OCI-LY7 (cell line): Measurements from ENCODE around the gene MUC3A. TPM values are rescaled to one million over a fixed set of nuclear protein-coding genes. Genes with fewer than 3 reads are reported as not detected.

ENCODE experiments used
- BruUV-seq: library from RNA; stranded (reverse); fragments of 400-500 nt; replicated peaks from 2 replicates; lab custom pipeline; 2021; lab: Mats Ljungman, UMichigan
- CTCF ChIA-PET: fragments of 300-600 bp; sonication (Branson Sonifier 250); formaldehyde crosslinking; loops from one replicate; lab custom pipeline; 2022; ENCODE audit warnings: antibody characterized with exemption; ENCODE audit not compliant: unreplicated experiment; lab: Charles Lee
- POLR2A ChIA-PET: fragments of 300-600 bp; sonication (Branson Sonifier 250); formaldehyde crosslinking; loops from one replicate; lab custom pipeline; 2022; ENCODE audit warnings: antibody characterized with exemption; lab: Charles Lee
- DNase-seq: peaks from one replicate; pipeline ENCODE4 v3.0.0-alpha.2; 2015; ENCODE audit warnings: low spot score
- H2AFZ ChIP-seq: fragments of 200-600 bp; sonication (generic), shearing (Covaris generic); 2 replicates; pipeline ENCODE4 v1.6.1; 2014; ENCODE audit warnings: mild to moderate bottlenecking, antibody characterized with exemption, low read length, moderate library complexity
- H3K27ac ChIP-seq: fragments of 200-600 bp; sonication (generic); 2 replicates; pipeline ENCODE4 v1.5.1; 2014; ENCODE audit warnings: mixed run types, low read depth, mild to moderate bottlenecking, moderate library complexity, low read length, inconsistent platforms; ENCODE audit not compliant: poor library complexity, severe bottlenecking
- H3K36me3 ChIP-seq: fragments of 200-600 bp; sonication (generic); 2 replicates; pipeline ENCODE4 v1.6.1; 2014; ENCODE audit warnings: mild to moderate bottlenecking, antibody characterized with exemption, low read length, moderate library complexity, mixed read lengths; ENCODE audit not compliant: insufficient read depth
- H3K4me1 ChIP-seq: fragments of 200-600 bp; sonication (generic); 2 replicates; pipeline ENCODE4 v1.5.1; 2014; ENCODE audit warnings: mild to moderate bottlenecking, low read length; ENCODE audit not compliant: insufficient read depth, poor library complexity, severe bottlenecking
- H3K4me2 ChIP-seq: fragments of 200-600 bp; sonication (generic); 2 replicates; pipeline ENCODE4 v1.6.1; 2014; ENCODE audit warnings: mild to moderate bottlenecking, low read length
- H3K4me3 ChIP-seq: fragments of 200-600 bp; sonication (generic); 2 replicates; pipeline ENCODE4 v1.5.1; 2014; ENCODE audit warnings: mild to moderate bottlenecking, low read depth, low read length; ENCODE audit not compliant: poor library complexity, severe bottlenecking
- H3K79me2 ChIP-seq: fragments of 200-600 bp; sonication (generic); 2 replicates; pipeline ENCODE4 v1.6.1; 2016; ENCODE audit warnings: low read depth, mild to moderate bottlenecking, low read length, moderate library complexity, mixed read lengths; ENCODE audit not compliant: insufficient read depth
- H3K9me2 ChIP-seq: fragments of 200-600 bp; sonication (generic); 2 replicates; pipeline ENCODE4 v1.6.1; 2016; ENCODE audit warnings: mild to moderate bottlenecking, low read length, mixed read lengths; ENCODE audit not compliant: insufficient read depth
- H3K9me3 ChIP-seq: fragments of 200-600 bp; sonication (generic); 2 replicates; pipeline ENCODE4 v1.6.1; 2014; ENCODE audit warnings: mild to moderate bottlenecking, mixed run types, low read length, mixed read lengths
- H4K20me1 ChIP-seq: fragments of 200-600 bp; sonication (generic); 2 replicates; pipeline ENCODE4 v1.6.1; 2014; ENCODE audit warnings: mild to moderate bottlenecking, antibody characterized with exemption, low read length, moderate library complexity, mixed read lengths; ENCODE audit not compliant: insufficient read depth
- CTCF ChIP-seq: fragments of 200-600 bp; sonication (generic); conservative IDR thresholded peaks from 2 replicates; pipeline ENCODE4 v1.5.1; 2014; ENCODE audit warnings: mild to moderate bottlenecking, antibody characterized with exemption, low read length, moderate library complexity, mixed read lengths
- EZH2phosphoT487 ChIP-seq: fragments of 200-600 bp; sonication (generic); IDR thresholded peaks from 2 replicates; pipeline ENCODE4 v1.6.1; 2018; ENCODE audit warnings: low read depth, borderline replicate concordance, mild to moderate bottlenecking, mixed run types, antibody characterized with exemption, low read length, moderate library complexity, mixed read lengths
- intact Hi-C: fragments of 100-400 bp; cut with micrococcal nuclease; formaldehyde crosslinking; loops from one replicate; pipeline ENCODE4 v1.10.0; 2022; ENCODE audit not compliant: unreplicated experiment
- total RNA-seq, 2 experiments: library from RNA; depleted of rRNA in 1 of 2; stranded (reverse); fragments of >200 nt in 1 of 2; shearing (Covaris generic) in 1 of 2; gene quantifications; 2 replicates each; pipeline ENCODE4 v1.2.3, GENCODE V29; 2014 to 2022

MUC3A gene
- total RNA-seq, 2 experiments from 2014 or later: not detected

GRCh38 chr7:100962537-100962936, 13.2 kb downstream of the MUC3A start:
- no TSS peak for BruUV-seq
- Histone ChIP-seq H3K27ac (no peak overlapping the region), H3K4me1 (peaks cover 4% of the 10 kb centered on the region), H3K4me3 (no peak overlapping the region), H3K9me3 (no peaks in the 10 kb centered on the region), H3K4me2 (no peak overlapping the region), H3K36me3 (no peaks in the 10 kb centered on the region), H2AFZ (no peak overlapping the region), H3K79me2 (no peaks in the 10 kb centered on the region), H4K20me1 (no peaks in the 10 kb centered on the region), H3K9me2 (no peaks in the 10 kb centered on the region)
- intact Hi-C loops: no loop called here
- TF ChIP-seq EZH2phosphoT487 (no peak), CTCF (no peak)
- CTCF ChIA-PET: no interaction called here
- no peak for DNase-seq
- POLR2A ChIA-PET: no interaction called here

GRCh38 chr7:100963386-100963785, 14.1 kb downstream of the MUC3A start:
- BruUV-seq: no TSS peak
- Histone ChIP-seq H3K4me2 (no peak overlapping the region), H3K4me1 (peaks cover 4% of the 10 kb centered on the region), H3K36me3 (no peaks in the 10 kb centered on the region), H3K9me2 (no peaks in the 10 kb centered on the region), H2AFZ (no peak overlapping the region), H3K9me3 (no peaks in the 10 kb centered on the region), H3K79me2 (no peaks in the 10 kb centered on the region), H3K4me3 (no peak overlapping the region), H4K20me1 (no peaks in the 10 kb centered on the region), H3K27ac (no peak overlapping the region)
- ChIA-PET CTCF (no interaction called here), POLR2A (no interaction called here)
- intact Hi-C loops: no loop called here
- TF ChIP-seq EZH2phosphoT487: no peak
- no peak for TF ChIP-seq CTCF
- no peak for DNase-seq

- Histone ChIP-seq H3K36me3 (no peaks in the 10 kb centered on the region), H3K9me2 (no peaks in the 10 kb centered on the region), H4K20me1 (no peaks in the 10 kb centered on the region), H3K9me3 (no peaks in the 10 kb centered on the region), H3K4me2 (no peak overlapping the region), H2AFZ (no peak overlapping the region), H3K4me1 (peaks cover 4% of the 10 kb centered on the region), H3K27ac (no peak overlapping the region), H3K4me3 (no peak overlapping the region), H3K79me2 (no peaks in the 10 kb centered on the region)
- intact Hi-C loops: no loop called here
- BruUV-seq: no TSS peak
- ChIA-PET POLR2A (no interaction called here), CTCF (no interaction called here)
- DNase-seq: no peak
- no peak for TF ChIP-seq EZH2phosphoT487
- TF ChIP-seq CTCF: no peak
These were observed 14.5 kb downstream of the MUC3A start for GRCh38 chr7:100963874-100964273.
